HG03460 (cell line): ENCODE measurements around the gene PLCD3.

Experiments used
- ATAC-seq: cut with Tn5 transposase; IDR thresholded peaks from one replicate; pipeline ENCODE4 v1.9.1; 2021; ENCODE audit not compliant: unreplicated experiment

The PLCD3 gene

DNA sequence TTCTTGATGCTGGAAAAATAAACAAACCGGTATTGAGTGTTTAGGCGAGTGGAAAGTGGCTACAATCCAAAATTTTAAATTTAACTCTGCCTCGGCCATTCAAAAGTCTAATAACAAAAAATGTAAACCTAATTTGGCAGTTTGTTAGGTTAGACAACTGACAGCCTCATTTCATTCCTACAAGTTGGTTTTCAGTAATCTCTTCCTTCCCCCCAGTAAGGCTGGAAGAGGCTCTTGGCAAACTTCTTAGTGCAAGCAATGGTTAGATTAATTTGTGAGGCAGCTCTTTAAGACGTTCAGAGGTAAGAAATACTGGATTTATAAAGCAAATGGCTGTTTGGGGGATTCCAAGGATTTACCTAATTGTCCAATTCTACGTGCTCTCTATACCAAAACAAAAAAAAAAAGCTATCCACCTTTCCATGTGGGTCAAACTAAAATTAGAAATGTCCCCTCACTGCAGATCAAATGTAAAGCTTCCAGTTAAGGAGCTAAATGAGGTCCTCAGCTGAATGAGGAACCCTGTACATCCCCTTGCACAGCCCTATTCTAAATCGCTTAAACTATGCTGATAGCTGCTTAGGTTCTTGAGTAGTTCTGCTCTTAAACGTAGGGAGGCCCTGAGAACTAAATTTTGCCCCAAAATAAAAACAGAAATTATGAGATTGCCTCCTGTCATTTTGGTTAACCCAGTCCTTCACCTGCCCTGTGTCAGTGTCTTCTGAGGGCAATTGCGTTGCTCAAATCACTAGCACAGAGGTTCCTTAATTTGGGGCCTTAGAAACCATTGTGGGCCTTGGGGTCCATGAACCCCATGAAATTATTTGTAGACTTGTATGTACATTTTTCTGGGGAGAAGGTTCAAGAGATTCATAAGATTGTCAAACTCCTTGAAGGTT, 18.8 kb upstream of the PLCD3 start:
- ATAC-seq: no peak

- ATAC-seq: no peak
These were observed 17.7 kb upstream of the PLCD3 start for GRCh38 chr17:45149669-45150664.

DNA sequence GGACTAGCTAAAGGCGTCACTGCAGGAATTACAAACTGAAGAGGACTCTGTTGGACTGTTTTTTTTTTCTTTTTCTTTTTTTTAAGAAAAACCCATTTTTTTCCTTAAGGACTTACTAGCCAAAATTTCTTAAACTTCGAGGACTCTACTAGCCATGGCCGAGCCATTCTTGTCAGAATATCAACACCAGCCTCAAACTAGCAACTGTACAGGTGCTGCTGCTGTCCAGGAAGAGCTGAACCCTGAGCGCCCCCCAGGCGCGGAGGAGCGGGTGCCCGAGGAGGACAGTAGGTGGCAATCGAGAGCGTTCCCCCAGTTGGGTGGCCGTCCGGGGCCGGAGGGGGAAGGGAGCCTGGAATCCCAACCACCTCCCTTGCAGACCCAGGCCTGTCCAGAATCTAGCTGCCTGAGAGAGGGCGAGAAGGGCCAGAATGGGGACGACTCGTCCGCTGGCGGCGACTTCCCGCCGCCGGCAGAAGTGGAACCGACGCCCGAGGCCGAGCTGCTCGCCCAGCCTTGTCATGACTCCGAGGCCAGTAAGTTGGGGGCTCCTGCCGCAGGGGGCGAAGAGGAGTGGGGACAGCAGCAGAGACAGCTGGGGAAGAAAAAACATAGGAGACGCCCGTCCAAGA, 16.8 kb upstream of the PLCD3 start:
- ATAC-seq: peak; percentile 25

DNA sequence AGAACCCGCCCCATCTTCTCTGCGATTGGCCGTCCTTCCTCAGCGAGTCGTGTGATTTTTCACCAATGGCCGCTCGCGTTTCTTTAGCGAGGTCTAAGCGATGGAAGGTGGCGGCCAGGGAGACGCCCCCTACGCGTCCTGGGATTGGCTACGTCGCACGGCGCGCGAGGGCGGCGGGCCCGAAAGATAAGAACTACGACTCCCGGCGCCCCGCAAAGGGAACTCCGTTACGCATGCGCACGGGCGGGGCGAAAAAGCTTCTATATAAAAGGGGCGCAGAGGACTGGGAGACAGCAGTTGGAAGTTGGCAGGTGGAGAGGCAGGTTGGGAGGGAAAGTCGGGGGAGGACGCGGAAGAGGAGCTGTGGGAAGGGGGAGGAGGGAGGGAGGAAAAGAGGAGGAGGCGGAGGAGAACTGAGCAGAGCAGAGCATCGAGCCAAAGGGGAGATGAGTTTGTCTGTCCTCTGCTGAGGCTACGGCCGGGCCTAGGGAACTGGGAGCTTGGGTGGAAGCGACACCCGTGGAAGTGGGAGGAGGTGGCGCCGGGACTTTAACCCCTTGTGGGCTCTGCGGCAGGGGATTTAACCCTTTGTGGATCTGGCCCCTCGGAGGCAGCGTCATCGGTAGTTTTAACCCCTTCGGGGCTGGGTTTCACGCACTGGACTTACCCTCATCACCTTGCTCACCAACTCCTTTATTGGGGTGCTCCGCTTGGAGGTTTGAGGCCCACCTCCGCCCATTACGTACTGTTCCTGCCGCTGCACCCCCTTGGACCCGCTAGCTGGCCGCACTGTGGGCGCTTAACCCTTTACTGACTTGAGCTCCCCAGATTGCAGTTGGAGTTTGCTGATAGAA, 16.1 kb upstream of the PLCD3 start, which contains the start of gene HEXIM1:
HEXIM1 (plus strand) TSS at position 293 of the 854 bp plus-strand sequence. CDS start 716 bp downstream, outside the sequence.
- ATAC-seq: peak; percentile 65

DNA sequence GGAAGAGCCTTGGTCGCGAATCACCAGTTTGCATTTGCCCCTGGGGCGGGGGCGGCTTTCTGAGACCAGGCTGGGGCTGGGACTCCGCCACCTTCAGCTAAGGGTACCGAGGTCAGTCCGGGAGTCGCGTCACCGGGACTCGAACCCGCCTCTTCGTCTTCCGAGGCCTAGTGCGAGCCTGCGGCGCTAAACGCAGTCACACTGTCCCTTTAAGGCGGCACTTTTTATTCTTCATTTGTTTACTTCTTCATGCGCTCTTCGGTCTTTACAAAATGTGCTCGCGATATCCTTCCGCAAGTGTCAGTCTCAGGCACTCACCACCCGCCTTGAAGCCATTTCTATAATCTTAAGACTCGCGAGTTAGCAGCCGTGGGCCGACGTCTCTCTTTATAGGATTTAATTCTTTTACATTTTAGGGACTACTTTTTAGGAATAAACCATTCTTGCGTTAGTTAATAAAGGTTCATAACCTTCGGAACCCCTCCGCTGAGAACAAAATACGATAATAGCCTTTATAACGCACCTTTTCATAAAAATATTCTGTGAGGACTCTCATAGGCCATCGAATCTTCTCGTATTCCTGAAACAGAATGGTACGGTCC, 15.4 kb upstream of the PLCD3 start:
- no peak for ATAC-seq

GRCh38 chr17:45146890-45147580, 14.7 kb upstream of the PLCD3 start:
- ATAC-seq: no peak

GRCh38 chr17:45146592-45146889, 14.2 kb upstream of the PLCD3 start:
- ATAC-seq: no peak

- ATAC-seq: no peak
These were observed 13.9 kb upstream of the PLCD3 start for GRCh38 chr17:45146166-45146565.

- ATAC-seq: no peak
These were observed 12.7 kb upstream of the PLCD3 start for GRCh38 chr17:45145035-45145389.

DNA sequence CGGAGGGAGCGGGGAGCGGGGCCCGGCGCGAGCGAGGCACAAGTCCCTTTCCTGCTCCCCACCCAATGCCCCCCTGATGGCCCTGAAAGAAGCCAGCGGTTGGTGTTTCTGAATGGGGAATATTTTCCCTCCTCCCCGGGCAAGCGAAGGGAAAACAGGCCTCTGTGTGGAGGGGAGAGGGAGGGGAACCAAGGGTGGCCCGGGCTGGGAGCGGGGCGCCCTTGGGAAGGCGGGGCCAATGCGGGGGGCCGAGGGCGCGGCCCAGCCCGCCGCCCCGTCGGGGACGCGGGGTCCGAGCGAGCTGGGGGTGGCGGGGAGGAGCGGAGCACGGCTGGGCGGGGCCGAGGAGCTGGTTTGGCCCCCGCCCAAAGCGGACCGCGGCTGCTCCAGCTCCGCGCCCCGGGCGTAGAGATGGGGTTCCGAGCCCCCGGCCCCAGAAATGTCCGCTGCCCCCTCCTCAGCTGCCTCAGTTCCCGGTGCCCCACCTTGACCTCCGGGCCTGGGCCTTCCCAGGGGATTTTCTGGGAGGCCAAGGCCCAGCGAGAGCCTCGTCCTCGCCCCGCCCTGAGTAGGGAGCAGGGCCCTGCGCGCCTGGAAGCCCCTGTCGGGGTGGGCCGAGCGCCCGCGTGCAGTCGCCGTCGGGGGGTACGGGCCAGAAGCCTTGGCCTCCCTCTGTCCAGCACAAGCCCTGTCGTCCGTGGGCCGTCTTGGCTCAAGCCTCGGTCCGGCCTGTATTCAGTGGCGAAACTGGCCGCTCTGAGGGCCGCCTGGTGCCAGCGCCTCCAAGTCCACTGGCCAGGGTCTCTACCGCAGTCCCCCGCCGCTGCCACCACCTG, 12.1 kb upstream of the PLCD3 start:
- no peak for ATAC-seq

GRCh38 chr17:45143767-45144198, 11.5 kb upstream of the PLCD3 start:
- ATAC-seq: no peak

DNA sequence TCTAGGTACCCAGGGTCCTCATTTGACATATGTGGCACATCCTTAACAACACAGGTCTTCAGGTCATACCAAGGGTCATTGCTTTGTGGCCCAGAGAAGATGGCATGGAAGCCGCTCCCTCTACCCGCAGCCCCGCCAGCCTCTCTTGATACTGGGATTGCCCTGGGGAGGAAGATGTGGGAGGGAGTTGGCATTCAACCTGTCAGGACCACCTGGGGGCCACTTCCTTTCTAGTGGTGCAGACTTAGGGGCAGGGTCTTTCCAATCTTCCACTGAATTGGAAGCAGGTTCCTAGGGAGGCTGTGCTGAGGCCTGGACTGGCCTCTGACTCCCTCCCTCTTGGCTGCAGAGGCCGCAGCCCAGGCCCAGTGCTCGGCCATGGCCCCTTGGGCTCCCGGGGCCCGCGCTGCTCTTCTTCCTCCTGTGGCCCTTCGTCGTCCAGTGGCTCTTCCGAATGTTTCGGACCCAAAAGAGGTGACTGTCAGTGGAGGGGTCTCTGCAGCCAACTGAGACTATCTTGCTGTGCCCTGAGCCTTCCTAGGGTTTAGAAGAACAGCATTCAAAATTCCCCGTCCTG, 10.9 kb upstream of the PLCD3 start:
- ATAC-seq: no peak

GRCh38 chr17:45139533-45139920, 7.2 kb upstream of the PLCD3 start:
- ATAC-seq: no peak

GRCh38 chr17:45138911-45139532, 6.7 kb upstream of the PLCD3 start:
- ATAC-seq: no peak

GRCh38 chr17:45137561-45138305, 5.4 kb upstream of the PLCD3 start:
- ATAC-seq: no peak

- no peak for ATAC-seq
These were observed 4.7 kb upstream of the PLCD3 start for GRCh38 chr17:45136846-45137560.
